ENCODE measurements around the gene TENM4. TPM values are rescaled to one million over a fixed set of nuclear protein-coding genes. Genes with fewer than 3 reads are reported as not detected.

The TENM4 gene
- polyA plus RNA-seq, 3 donors, result 0.31 to 1.7 TPM; not detected in 1

DNA sequence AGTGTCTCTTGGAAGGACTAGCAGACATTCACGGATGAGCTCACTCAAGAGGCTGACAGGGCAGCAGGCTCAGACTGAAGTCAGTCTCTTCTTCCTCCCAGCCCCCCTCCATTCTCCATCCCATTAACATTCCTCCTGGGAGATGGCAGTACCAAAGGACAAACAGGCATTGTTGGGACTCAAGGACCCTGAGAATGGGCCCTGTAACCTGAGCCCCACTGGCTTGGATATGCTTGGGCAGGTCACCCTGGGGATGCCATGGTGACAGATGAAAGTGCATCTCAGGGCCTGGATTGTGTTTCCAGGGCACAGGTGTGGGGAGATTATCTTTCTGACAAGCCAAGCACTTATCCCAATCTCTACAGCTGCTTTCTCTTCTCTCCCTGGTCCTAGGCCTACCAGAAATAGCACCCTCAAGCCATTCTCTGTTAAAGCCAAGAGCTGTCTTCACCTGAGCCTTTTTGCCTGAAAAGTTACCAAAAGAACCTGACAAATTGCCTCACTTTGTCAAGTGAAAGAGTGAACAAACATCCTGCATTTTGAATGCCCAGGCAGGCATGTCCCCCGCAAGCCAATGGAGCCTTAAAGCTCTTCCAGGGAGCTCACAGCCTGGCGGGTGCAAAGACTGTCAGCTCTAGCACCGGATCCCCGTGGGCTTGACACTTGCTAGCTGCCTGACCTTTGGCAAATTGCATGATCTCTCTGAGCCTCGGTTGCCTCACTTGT is 500.2 kb downstream of the TENM4 start:
- Mint-ChIP-seq H3K4me3 (no peak overlapping the region), H3K36me3 (no peaks in the 10 kb centered on the region), H3K27me3 (ENCODE audit: low read depth in 3 of 3) (peaks cover 26 to 41% (median 29%) of the 10 kb centered on the region in 3 donors), H3K4me1 (peaks cover 8% of the 10 kb centered on the region), H3K27ac (no peak overlapping the region), H3K9me3 (peaks cover 0 to 4% (median 0%) of the 10 kb centered on the region in 7 donors)
- Histone ChIP-seq H3K36me3 (replicated peaks in 1 of 2; ENCODE audit: control insufficient read depth in 1 of 2, insufficient read depth in 2 of 2, low read length in 2 of 2) (no peaks in the 10 kb centered on the region), H3K9ac (ENCODE audit: insufficient read depth, low read length, poor library complexity, severe bottlenecking) (no peak overlapping the region), H3K79me2 (ENCODE audit: insufficient read depth, low read length) (no peaks in the 10 kb centered on the region), H3K9me3 (replicated peaks in 1 of 2; ENCODE audit: control insufficient read depth in 1 of 2, insufficient read depth in 1 of 2, low read length in 2 of 2) (no peaks in the 10 kb centered on the region), H3K27me3 (ENCODE audit: control insufficient read depth in 2 of 2, insufficient read depth in 2 of 2, low read length in 2 of 2) (peaks cover 14 to 42% of the 10 kb centered on the region in 2 donors), H3K4me1 (ENCODE audit: control insufficient read depth in 1 of 2, insufficient read depth in 2 of 2, low read length in 2 of 2) (peaks cover 12 to 15% of the 10 kb centered on the region in 2 donors), H3K4me2 (replicated peaks; ENCODE audit: extremely low read depth, low read length, poor library complexity, severe bottlenecking) (no peak overlapping the region), H3K27ac (ENCODE audit: low read depth in 1 of 2, low read length in 2 of 2) (no peak overlapping the region), H2AFZ (ENCODE audit: insufficient read depth, low read depth, low read length, poor library complexity, severe bottlenecking) (no peak overlapping the region), H4K20me1 (ENCODE audit: insufficient read depth, low read length) (no peaks in the 10 kb centered on the region), H3K4me3 (replicated peaks in 1 of 3; ENCODE audit: low read depth in 2 of 3, low read length in 3 of 3) (no peak overlapping the region)
- TF ChIP-seq, protein P1, sequence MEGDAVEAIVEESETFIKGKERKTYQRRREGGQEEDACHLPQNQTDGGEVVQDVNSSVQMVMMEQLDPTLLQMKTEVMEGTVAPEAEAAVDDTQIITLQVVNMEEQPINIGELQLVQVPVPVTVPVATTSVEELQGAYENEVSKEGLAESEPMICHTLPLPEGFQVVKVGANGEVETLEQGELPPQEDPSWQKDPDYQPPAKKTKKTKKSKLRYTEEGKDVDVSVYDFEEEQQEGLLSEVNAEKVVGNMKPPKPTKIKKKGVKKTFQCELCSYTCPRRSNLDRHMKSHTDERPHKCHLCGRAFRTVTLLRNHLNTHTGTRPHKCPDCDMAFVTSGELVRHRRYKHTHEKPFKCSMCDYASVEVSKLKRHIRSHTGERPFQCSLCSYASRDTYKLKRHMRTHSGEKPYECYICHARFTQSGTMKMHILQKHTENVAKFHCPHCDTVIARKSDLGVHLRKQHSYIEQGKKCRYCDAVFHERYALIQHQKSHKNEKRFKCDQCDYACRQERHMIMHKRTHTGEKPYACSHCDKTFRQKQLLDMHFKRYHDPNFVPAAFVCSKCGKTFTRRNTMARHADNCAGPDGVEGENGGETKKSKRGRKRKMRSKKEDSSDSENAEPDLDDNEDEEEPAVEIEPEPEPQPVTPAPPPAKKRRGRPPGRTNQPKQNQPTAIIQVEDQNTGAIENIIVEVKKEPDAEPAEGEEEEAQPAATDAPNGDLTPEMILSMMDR (IDR thresholded peaks at IDR 0.05), result no peak
- intact Hi-C loops (cut with micrococcal nuclease), result no loop called here
- DNase-seq, result no peak
- WGBS (ENCODE audit: insufficient coverage), result 71% methylated on average over 6 of the region's 6 CpGs

DNA sequence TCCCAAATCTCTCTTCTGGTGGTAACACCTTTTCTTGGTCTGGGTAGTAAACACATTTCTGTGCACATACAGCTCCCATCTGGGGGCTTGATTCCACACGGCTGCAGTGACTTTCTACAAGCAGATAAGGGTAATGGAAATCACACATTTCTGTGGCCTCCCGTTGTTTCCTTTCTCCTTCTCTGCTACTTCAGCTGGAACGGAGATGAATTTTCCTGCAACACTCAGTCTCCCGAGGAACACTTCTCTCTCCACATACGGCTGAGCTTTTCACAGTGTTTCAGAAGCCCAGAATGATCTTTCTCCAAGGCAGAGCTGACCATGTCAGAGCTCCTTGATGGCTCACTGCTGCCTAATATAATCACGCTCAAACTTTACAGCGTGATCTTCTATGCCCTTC is 501.9 kb downstream of the TENM4 start:
- no peak overlapping the region for H3K4me3 ChIP-seq (replicated peaks in 1 of 3; ENCODE audit: low read depth in 2 of 3, low read length in 3 of 3)
- peak overlapping the region in 1 of 2 donors; percentile 32 for H3K4me3 Mint-ChIP-seq
- no peaks in the 10 kb centered on the region for H3K36me3 ChIP-seq (replicated peaks in 1 of 2; ENCODE audit: control insufficient read depth in 1 of 2, insufficient read depth in 2 of 2, low read length in 2 of 2)
- no peaks in the 10 kb centered on the region for H4K20me1 ChIP-seq (ENCODE audit: insufficient read depth, low read length)
- no peak overlapping the region for H3K4me2 ChIP-seq (replicated peaks; ENCODE audit: extremely low read depth, low read length, poor library complexity, severe bottlenecking)
- peaks cover 0 to 2% of the 10 kb centered on the region in 2 donors for H3K9me3 ChIP-seq (replicated peaks in 1 of 2; ENCODE audit: control insufficient read depth in 1 of 2, insufficient read depth in 1 of 2, low read length in 2 of 2)
- TF ChIP-seq, protein P1 (IDR thresholded peaks at IDR 0.05), result no peak
- H3K4me1 Mint-ChIP-seq, result peaks cover 23% of the 10 kb centered on the region
- H3K27ac Mint-ChIP-seq, result no peak overlapping the region
- H3K36me3 Mint-ChIP-seq, result no peaks in the 10 kb centered on the region
- peaks cover 0 to 6% (median 2%) of the 10 kb centered on the region in 7 donors for H3K9me3 Mint-ChIP-seq
- no peak overlapping the region for H3K9ac ChIP-seq (ENCODE audit: insufficient read depth, low read length, poor library complexity, severe bottlenecking)
- no peak for DNase-seq
- peaks cover 17 to 35% (median 24%) of the 10 kb centered on the region in 3 donors for H3K27me3 Mint-ChIP-seq (ENCODE audit: low read depth in 3 of 3)
- intact Hi-C loops (cut with micrococcal nuclease), result no loop called here
- 49% methylated on average over 5 of the region's 7 CpGs for WGBS (ENCODE audit: insufficient coverage)
- H3K79me2 ChIP-seq (ENCODE audit: insufficient read depth, low read length), result no peaks in the 10 kb centered on the region
- H2AFZ ChIP-seq (ENCODE audit: insufficient read depth, low read depth, low read length, poor library complexity, severe bottlenecking), result no peak overlapping the region
- peaks cover 28 to 29% of the 10 kb centered on the region in 2 donors for H3K4me1 ChIP-seq (ENCODE audit: control insufficient read depth in 1 of 2, insufficient read depth in 2 of 2, low read length in 2 of 2)
- no peak overlapping the region for H3K27ac ChIP-seq (ENCODE audit: low read depth in 1 of 2, low read length in 2 of 2)
- H3K27me3 ChIP-seq (ENCODE audit: control insufficient read depth in 2 of 2, insufficient read depth in 2 of 2, low read length in 2 of 2), result peaks cover 11 to 32% of the 10 kb centered on the region in 2 donors

Measured in CD14-positive monocyte (primary cell).